DOHH2 (cell line): ENCODE results near the gene FRYL.

Experiments
- H3F3A ChIP-seq: fragments of 200-600 bp; sonication (generic), shearing (Covaris generic); 2 replicates; pipeline ENCODE4 v1.6.0; 2016; ENCODE audit warnings: antibody characterized with exemption, mild to moderate bottlenecking; ENCODE audit not compliant: control insufficient read depth, insufficient read depth
- H3K27ac ChIP-seq: fragments of 200-600 bp; sonication (generic); 2 replicates; pipeline ENCODE4 v1.5.1; 2014; ENCODE audit warnings: low read depth, mild to moderate bottlenecking, low read length, moderate library complexity
- H3K27me3 ChIP-seq: fragments of 200-600 bp; sonication (generic); 2 replicates; pipeline ENCODE4 v1.6.1; 2014; ENCODE audit warnings: mild to moderate bottlenecking, low read length, mixed read lengths; ENCODE audit not compliant: control insufficient read depth
- H3K36me3 ChIP-seq: fragments of 200-600 bp; sonication (generic); 2 replicates; pipeline ENCODE4 v1.6.1; 2014; ENCODE audit warnings: mild to moderate bottlenecking, low read length, moderate library complexity, mixed read lengths; ENCODE audit not compliant: control insufficient read depth
- H3K4me1 ChIP-seq: fragments of 200-600 bp; sonication (generic); 2 replicates; pipeline ENCODE4 v1.6.1; 2014; ENCODE audit warnings: mild to moderate bottlenecking, low read length, mixed read lengths; ENCODE audit not compliant: control insufficient read depth
- H3K4me2 ChIP-seq: fragments of 200-600 bp; sonication (generic); 2 replicates; pipeline ENCODE4 v1.6.0; 2014; ENCODE audit warnings: mild to moderate bottlenecking, low read length, moderate library complexity
- H3K4me3 ChIP-seq: fragments of 200-600 bp; sonication (generic); 2 replicates; pipeline ENCODE4 v1.5.1; 2014; ENCODE audit warnings: mild to moderate bottlenecking, low read length, mixed read lengths
- H3K79me2 ChIP-seq: fragments of 200-600 bp; sonication (generic); 2 replicates; pipeline ENCODE4 v1.6.1; 2014; ENCODE audit warnings: mild to moderate bottlenecking, low read length, mixed read lengths; ENCODE audit not compliant: control insufficient read depth
- H3K9me2 ChIP-seq: fragments of 200-600 bp; sonication (generic); replicated peaks from 2 replicates; pipeline ENCODE4 v1.6.1; 2014; ENCODE audit warnings: mild to moderate bottlenecking, low read length, mixed read lengths; ENCODE audit not compliant: control insufficient read depth
- H3K9me3 ChIP-seq: fragments of 200-600 bp; sonication (generic); 2 replicates; pipeline ENCODE4 v1.6.1; 2014; ENCODE audit warnings: antibody characterized with exemption, low read length, mixed read lengths; ENCODE audit not compliant: control insufficient read depth, insufficient read depth
- H4K20me1 ChIP-seq: fragments of 200-600 bp; sonication (generic); 2 replicates; pipeline ENCODE4 v1.6.0; 2014; ENCODE audit warnings: low read depth, mild to moderate bottlenecking, antibody characterized with exemption, low read length, moderate library complexity; ENCODE audit not compliant: control insufficient read depth, insufficient read depth
- EZH2phosphoT487 ChIP-seq: fragments of 200-600 bp; sonication (generic); IDR thresholded peaks from 2 replicates; pipeline ENCODE4 v1.6.1; 2017; ENCODE audit warnings: borderline replicate concordance, mild to moderate bottlenecking, antibody characterized with exemption, low read length, moderate library complexity, mixed read lengths
- TF ChIP-seq, protein P1 (sequence below): fragments of 200-600 bp; sonication (generic); IDR thresholded peaks from one replicate; pipeline ENCODE4 v1.5.1; 2014; ENCODE audit warnings: antibody characterized with exemption, mild to moderate bottlenecking, low read depth, low read length; ENCODE audit not compliant: poor library complexity, severe bottlenecking

FRYL gene

DNA sequence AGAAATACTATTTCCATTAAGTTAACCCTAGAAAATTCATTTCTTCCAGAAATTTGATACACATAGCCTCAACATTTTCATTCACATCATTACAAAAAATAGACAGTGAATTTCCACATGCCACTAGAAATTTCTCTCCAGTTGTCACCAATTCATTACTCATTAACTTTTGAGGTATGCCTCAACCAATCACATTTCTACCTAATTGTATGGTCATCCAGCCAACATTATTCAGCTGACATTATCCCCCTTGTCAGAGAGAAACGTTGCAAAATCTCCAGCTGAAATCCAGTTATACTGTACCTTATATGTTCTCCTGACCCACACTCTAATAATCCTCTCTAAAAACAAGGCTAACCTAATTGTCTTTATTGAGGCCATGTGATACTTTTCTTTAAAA is 24.8 kb downstream of the FRYL start:
- Histone ChIP-seq H4K20me1 (peaks cover 3% of the 10 kb centered on the region; the same call in 1 of the 2 replicates), H3K27ac (no peak overlapping the region), H3F3A (no peaks in the 10 kb centered on the region), H3K79me2 (peaks cover 86% of the 10 kb centered on the region), H3K9me2 (no peaks in the 10 kb centered on the region), H3K27me3 (no peaks in the 10 kb centered on the region), H3K9me3 (no peaks in the 10 kb centered on the region), H3K4me2 (no peak overlapping the region), H3K4me1 (no peaks in the 10 kb centered on the region), H3K36me3 (no peaks in the 10 kb centered on the region), H3K4me3 (no peak overlapping the region)
- TF ChIP-seq, protein P1, sequence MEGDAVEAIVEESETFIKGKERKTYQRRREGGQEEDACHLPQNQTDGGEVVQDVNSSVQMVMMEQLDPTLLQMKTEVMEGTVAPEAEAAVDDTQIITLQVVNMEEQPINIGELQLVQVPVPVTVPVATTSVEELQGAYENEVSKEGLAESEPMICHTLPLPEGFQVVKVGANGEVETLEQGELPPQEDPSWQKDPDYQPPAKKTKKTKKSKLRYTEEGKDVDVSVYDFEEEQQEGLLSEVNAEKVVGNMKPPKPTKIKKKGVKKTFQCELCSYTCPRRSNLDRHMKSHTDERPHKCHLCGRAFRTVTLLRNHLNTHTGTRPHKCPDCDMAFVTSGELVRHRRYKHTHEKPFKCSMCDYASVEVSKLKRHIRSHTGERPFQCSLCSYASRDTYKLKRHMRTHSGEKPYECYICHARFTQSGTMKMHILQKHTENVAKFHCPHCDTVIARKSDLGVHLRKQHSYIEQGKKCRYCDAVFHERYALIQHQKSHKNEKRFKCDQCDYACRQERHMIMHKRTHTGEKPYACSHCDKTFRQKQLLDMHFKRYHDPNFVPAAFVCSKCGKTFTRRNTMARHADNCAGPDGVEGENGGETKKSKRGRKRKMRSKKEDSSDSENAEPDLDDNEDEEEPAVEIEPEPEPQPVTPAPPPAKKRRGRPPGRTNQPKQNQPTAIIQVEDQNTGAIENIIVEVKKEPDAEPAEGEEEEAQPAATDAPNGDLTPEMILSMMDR, result no peak
- TF ChIP-seq EZH2phosphoT487, result no peak

DNA sequence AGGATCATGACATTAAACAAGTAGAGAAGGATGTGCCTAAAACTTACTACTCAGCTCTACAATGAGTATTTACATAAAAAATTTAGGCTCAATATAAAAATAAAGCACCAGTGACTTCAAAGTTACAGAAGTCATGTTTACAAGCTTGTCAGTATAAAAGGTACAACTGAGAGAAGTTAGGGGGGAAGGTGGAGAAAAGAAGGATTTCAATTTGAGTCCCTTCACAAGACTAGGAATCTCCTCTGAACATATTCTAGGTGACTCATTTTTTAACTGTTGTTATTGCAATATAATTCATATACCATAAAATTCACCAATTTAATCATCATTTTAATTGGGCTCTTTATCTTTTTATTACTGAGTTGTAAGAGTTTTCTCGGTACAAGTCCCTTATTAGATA is 26.9 kb downstream of the FRYL start:
- H4K20me1 ChIP-seq, result peaks cover 6% of the 10 kb centered on the region; the same call in 1 of the 2 replicates
- no peaks in the 10 kb centered on the region for H3K9me2 ChIP-seq
- peaks cover 91% of the 10 kb centered on the region for H3K79me2 ChIP-seq

GRCh38 chr4:48752726-48753125 is 27.4 kb downstream of the FRYL start:
- H3K4me2 ChIP-seq, result no peak overlapping the region
- no peaks in the 10 kb centered on the region for H3K9me2 ChIP-seq
- TF ChIP-seq EZH2phosphoT487, result no peak
- TF ChIP-seq, protein P1, result no peak
- no peak overlapping the region for H3K27ac ChIP-seq
- H3K4me3 ChIP-seq, result no peak overlapping the region
- H3K4me1 ChIP-seq, result no peaks in the 10 kb centered on the region
- H3K36me3 ChIP-seq, result 0 out of 2 replicates have a peak, but pooled peaks cover 3% of the 10 kb centered on the region
- H4K20me1 ChIP-seq, result peaks cover 6% of the 10 kb centered on the region; the same call in 1 of the 2 replicates
- H3K79me2 ChIP-seq, result peaks cover 92% of the 10 kb centered on the region
- no peaks in the 10 kb centered on the region for H3K9me3 ChIP-seq
- no peaks in the 10 kb centered on the region for H3K27me3 ChIP-seq
- H3F3A ChIP-seq, result no peaks in the 10 kb centered on the region

More for the DNA sequence above, 26.9 kb downstream of the FRYL start:
- no peak overlapping the region for H3K27ac ChIP-seq
- no peaks in the 10 kb centered on the region for H3K4me1 ChIP-seq
- no peak for TF ChIP-seq EZH2phosphoT487
- TF ChIP-seq, protein P1, result no peak
- H3K27me3 ChIP-seq, result no peaks in the 10 kb centered on the region
- H3K4me3 ChIP-seq, result no peak overlapping the region
- H3K36me3 ChIP-seq, result 0 out of 2 replicates have a peak, but pooled peaks cover 3% of the 10 kb centered on the region
- no peaks in the 10 kb centered on the region for H3K9me3 ChIP-seq
- H3K4me2 ChIP-seq, result no peak overlapping the region
- H3F3A ChIP-seq, result no peaks in the 10 kb centered on the region
